Measurements from ENCODE around the gene ATP13A2.
"Not testable (repeated sequence)": the region's sequence is repeated elsewhere in the genome, so short reads cannot be mapped to it uniquely, and the experiment has no call there.

The ATP13A2 gene

DNA sequence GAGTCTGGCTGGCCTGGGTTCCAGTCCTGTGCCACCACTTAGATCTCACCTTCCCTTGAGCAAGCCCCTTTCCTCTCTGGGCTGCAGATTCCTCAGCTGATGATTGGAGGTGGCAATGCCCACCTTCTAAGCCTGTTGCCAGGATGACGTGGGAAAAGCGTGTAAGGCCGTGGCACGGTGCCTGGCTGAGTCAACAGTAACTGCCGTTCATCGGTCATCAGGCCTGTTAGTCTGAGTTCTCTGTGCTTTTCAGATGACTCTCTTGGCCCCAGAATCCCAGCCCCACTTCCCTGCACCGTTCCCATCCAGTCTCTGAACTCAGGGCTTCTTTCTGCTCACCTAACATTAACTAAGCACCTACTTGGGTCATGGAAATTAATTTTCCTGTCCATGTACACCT lies 62.7 kb downstream of the ATP13A2 start:
- not testable (repeated sequence) for DNase-seq

DNA sequence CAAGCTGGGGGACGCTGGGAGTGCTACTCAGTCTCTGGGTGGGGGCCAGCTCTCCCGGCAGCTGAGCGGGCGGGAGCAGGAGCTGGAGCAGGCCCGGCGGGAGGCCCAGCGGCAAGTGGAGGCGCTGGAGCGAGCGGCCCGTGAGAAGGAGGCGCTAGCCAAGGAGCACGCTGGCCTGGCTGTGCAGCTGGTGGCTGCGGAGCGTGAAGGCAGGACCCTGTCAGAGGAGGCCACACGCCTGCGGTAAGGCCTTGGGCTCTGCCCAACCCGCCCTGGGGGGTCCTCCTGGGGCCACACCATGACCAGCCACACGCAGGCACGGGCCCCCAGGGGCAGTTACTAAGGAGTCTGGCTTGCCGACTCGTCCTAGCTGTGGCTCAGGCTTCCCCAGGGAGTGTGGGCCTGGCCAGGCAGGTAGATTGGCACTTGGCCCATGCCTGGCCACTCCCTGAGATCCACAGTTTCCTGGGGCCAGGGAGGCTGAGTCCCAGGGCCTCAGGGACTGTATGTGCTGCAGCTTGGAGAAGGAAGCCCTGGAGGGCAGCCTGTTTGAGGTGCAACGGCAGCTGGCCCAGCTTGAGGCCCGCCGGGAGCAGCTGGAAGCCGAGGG lies 63.3 kb downstream of the ATP13A2 start:
- DNase-seq = not testable (repeated sequence)

DNA sequence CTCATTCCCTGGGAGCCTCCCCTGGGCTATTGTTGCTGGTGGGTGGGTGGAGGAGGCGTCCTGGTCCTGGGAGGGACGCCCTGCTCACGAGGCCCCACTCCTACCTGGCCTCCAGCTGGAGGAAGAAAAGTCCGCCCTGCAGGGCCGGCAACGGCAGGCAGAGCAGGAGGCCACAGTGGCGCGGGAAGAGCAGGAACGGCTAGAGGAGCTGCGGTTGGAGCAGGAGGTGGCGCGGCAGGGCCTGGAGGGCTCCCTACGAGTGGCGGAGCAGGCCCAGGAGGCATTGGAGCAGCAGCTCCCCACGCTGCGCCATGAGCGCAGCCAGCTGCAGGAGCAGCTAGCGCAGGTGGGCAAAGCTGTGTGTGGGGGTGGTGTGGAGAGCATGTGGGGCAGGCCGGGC lies 65.1 kb downstream of the ATP13A2 start:
- no peak for DNase-seq

DNA sequence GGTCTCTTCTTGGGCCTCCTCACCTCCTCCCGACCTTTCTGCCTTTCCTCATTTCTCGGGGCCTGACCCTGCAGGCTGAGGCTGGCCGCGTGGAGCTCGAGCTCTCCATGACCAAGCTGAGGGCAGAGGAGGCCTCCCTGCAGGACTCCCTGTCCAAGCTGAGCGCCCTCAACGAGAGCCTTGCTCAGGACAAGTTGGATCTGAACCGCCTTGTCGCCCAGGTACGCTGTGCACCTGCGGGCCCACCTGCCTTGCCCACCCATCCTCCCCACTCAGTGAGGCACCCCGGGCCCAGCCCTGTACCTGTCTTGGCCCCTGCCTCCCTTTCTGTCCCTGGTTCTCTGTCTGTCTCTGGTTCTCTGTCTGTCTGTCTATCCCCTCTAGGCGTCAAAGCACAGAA lies 65.5 kb downstream of the ATP13A2 start:
- DNase-seq = not testable (repeated sequence)

DNA sequence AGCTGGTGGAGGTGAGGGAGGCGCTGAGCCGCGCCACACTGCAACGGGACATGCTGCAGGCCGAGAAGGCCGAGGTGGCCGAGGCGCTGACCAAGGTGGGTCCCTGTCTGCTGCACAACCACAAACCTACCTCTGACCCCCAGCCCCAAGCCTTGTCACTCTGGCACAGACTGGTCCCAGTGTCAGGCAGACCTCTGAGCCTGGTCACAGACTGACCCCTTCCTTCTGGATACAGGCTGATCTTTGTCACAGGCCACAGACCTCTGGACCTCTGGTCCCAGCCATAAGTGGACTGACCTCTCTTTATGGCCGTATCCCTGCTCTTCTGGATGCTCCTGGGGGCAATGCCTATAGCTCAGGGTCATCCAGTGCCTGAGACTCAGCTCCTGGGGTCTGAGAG lies 66.2 kb downstream of the ATP13A2 start:
- DNase-seq = not testable (repeated sequence)

DNA sequence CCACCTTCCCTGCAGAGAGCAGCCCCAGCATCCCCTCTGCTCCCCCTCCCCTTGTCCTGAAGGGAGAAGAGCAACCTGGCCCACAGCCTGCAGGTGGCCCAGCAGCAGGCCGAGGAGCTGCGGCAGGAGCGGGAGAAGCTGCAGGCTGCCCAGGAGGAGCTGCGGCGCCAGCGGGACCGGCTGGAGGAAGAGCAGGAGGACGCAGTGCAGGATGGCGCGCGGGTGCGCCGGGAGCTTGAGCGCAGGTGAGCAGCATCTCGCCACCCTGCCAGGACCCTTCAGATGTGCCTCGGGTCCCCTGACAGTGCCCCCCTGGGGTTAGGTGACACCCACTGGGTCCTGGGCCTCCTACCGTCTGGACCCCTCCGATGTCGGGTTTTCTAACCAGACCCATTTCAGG lies 67.7 kb downstream of the ATP13A2 start:
- no peak for DNase-seq

DNA sequence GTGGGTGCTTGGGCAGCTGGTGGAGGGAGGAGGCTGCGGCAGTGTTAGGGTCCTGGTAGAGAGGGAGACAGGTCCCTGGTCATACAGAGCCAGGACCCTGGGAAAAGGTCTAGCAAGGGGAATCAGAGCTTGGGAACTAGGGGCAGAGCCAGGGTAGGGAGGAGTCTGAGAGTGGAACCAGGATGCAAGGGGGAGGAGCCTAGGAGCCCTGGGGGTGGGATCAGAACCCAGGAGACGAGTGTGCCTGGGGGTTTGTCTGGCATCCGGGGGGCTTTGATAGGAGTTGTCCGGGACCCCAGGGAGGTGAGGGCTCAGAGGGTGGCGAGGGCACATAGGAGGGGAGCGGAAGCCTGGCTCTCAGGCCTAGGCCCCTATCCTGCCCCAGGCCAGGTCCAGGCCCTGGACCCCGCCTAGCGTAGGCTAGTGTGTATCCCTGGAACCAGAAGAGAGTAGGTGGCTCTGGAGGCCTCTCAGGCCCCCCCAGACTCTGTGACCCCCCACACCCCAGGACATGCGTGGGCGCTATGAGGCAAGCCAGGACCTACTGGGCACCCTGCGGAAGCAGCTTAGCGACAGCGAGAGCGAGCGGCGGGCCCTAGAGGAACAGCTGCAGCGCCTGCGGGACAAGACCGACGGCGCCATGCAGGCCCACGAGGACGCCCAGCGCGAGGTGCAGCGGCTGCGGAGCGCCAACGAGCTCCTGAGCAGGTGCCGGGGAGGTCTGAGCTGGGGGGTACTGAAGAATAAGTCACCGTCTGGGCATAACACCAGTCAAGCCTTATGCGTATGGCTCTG lies 72.1 kb downstream of the ATP13A2 start:
- DNase-seq = not testable (repeated sequence)

DNA sequence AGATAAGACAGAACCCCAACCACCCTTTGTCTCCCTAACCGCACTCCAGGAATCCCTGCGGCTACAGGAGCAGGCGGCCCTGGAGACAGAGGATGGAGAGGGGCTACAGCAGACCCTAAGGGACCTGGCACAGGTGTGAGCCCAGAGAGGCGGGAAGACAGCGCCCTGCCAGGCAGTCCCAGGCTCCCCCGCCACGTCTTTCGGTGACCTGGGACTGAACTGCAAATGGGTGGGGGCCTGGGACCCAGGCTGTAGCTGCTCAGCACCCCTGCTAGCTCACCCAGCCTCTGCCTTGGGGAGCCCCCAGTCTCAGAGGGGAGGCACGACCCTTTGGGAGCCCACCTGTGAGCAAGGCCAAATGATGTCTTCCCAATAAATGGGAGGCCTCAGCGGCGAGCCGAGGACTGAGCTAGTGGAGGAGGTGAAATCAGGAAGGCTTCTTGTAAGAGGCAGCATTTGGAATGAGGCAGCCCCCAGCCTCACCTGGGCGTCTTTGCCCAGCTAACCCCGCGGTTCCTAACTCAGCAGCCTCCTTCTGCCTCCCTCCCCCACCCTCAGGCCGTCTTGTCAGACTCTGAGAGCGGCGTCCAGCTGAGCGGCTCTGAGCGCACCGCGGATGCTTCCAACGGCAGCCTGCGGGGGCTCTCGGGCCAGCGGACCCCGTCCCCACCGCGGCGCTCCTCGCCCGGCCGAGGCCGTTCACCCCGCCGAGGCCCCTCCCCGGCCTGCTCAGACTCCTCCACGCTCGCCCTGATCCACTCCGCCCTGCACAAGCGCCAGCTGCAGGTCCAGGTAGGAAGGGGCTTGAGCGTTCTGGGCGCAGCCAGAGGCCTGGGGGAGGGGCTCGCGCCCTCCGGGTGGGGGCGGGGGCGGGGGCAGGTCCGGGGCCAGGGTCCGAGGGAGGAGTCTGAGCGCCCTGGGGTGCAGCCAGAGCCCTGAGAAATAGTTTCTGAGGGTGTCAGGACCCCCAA lies 73.1 kb downstream of the ATP13A2 start:
- no peak for DNase-seq

DNA sequence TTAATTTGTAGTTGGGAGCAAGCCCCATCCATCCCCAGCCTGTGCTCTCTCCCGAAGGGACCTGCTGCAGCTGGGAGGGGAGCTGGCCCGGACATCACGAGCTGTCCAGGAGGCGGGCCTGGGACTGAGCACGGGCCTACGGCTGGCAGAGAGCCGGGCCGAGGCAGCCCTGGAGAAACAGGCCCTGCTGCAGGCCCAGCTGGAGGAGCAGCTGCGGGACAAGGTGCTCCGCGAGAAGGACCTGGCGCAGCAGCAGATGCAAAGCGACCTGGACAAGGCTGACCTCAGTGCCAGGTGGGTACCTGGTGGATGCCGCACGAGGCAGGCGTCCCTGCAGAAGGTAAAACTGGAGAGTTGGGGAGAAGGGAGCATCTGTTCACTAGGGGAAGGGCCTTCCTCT lies 75.1 kb downstream of the ATP13A2 start:
- DNase-seq = not testable (repeated sequence)
